Breast epithelium (tissue), 4 donors: ENCODE results near the gene MFAP2. TPM values are rescaled to one million over a fixed set of nuclear protein-coding genes. Genes with fewer than 3 reads are reported as not detected.
A peak's percentile ranks its signal among the peaks of the same experiment; 100 is the strongest.

Source experiments
- DNase-seq, 2 donors: peaks; one replicate each; pipeline ENCODE4 v3.0.0-alpha.2; 2019; ENCODE audit warnings: low spot score in 2 of 2
- H3K27ac ChIP-seq, 2 donors: fragments of 200-600 bp; sonication (generic) in 1 of 2; one replicate each; pipeline ENCODE4 v1.5.1; 2016 to 2019; ENCODE audit warnings: mild to moderate bottlenecking in 1 of 2
- H3K27me3 ChIP-seq, 2 donors: fragments of 200-600 bp; sonication (generic) in 1 of 2; one replicate each; pipeline versions ENCODE4 v1.5.1 to v1.6.0; 2017 to 2019; ENCODE audit warnings: control low read depth in 1 of 2, mild to moderate bottlenecking in 1 of 2
- H3K36me3 ChIP-seq: fragments of 200-600 bp; one replicate; pipeline ENCODE4 v1.5.1; 2019
- H3K4me1 ChIP-seq, 2 donors: fragments of 200-600 bp; sonication (generic); one replicate each; pipeline ENCODE4 v1.5.1; 2016 to 2019; ENCODE audit warnings: control low read depth in 1 of 2
- H3K4me3 ChIP-seq, 3 donors: fragments of 200-600 bp; sonication (generic); 1 replicate in 2 of 3; 2 replicates in 1 of 3; pipeline ENCODE4 v1.5.1; 2016 to 2019; ENCODE audit warnings: mild to moderate bottlenecking in 3 of 3, moderate library complexity in 2 of 3
- H3K9me3 ChIP-seq, 2 donors: fragments of 200-600 bp; sonication (generic) in 1 of 2; one replicate each; pipeline ENCODE4 v1.5.1; 2016 to 2019; ENCODE audit warnings: control low read depth in 1 of 2
- POLR2A ChIP-seq: fragments of 450-650 bp; IDR thresholded peaks from one replicate; pipeline ENCODE4 v1.6.1; 2016; ENCODE audit warnings: antibody characterized with exemption, mild to moderate bottlenecking, moderate library complexity
- POLR2AphosphoS5 ChIP-seq, 3 donors: sonication (generic); formaldehyde crosslinking; IDR thresholded peaks; one replicate each; pipeline ENCODE4 v1.6.1; 2017; ENCODE audit warnings: antibody characterized with exemption in 3 of 3
- intact Hi-C: fragments of 100-400 bp; cut with DNase I; formaldehyde crosslinking; loops from one replicate; pipeline ENCODE4 v1.15.1; 2023; ENCODE audit warnings: low total_unique reads
- total RNA-seq, 3 donors: library from RNA; depleted of rRNA; stranded (reverse); fragments of >200 nt; gene quantifications; one replicate each; pipeline ENCODE4 v1.1.0, GENCODE V29; 2016
- TF ChIP-seq, protein P1 (sequence below), 3 donors: fragments of 450-650 bp; IDR thresholded peaks; one replicate each; pipeline ENCODE4 v1.5.1; 2016 to 2017; ENCODE audit warnings: antibody characterized with exemption in 3 of 3, mild to moderate bottlenecking in 3 of 3, moderate library complexity in 3 of 3

MFAP2 gene
- total RNA-seq, 3 donors from 2014 or later = 4.5 to 40.2 (median 10.8) TPM

DNA sequence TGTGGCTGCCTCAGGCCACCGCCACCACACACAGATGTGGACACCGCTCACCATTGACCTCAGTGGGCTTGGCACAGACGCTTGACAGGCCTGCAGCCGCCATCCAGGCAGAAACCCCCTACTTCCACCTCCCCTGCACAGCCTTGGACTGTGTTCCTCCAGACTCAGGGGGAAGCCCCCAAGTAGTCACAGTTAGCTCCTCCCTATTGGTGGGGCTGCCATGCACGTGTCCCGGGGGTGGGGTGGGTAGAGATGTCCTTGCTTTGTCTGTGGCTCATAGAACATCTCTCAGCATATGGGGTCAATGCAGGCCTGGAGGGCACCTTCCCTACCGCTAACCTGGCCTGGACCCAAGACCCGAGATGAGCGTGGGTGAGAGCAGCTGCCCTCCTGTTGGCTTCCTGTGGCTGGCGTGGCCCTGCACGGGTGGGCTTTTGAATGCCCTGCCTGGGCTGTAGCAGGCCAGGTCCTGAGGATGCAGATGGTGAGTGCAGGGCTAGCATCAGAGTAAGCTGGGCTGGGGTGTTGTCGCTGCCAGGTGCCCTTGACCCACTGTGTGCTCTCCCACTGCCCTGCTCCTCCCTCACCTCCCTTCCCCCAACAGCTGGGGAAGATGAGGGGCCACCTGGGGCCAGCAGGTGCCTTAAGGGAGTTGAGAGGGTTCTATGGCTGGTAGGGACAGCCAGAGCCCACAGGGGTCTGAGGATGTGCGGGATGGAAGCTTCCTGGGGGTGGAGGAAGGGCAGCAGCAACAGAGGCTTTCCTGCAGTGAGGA is 52.5 kb downstream of the MFAP2 start:
- H3K9me3 ChIP-seq = no peaks in the 10 kb centered on the region
- no peak for TF ChIP-seq POLR2AphosphoS5 (IDR thresholded peaks at IDR 0.05)
- TF ChIP-seq, protein P1, sequence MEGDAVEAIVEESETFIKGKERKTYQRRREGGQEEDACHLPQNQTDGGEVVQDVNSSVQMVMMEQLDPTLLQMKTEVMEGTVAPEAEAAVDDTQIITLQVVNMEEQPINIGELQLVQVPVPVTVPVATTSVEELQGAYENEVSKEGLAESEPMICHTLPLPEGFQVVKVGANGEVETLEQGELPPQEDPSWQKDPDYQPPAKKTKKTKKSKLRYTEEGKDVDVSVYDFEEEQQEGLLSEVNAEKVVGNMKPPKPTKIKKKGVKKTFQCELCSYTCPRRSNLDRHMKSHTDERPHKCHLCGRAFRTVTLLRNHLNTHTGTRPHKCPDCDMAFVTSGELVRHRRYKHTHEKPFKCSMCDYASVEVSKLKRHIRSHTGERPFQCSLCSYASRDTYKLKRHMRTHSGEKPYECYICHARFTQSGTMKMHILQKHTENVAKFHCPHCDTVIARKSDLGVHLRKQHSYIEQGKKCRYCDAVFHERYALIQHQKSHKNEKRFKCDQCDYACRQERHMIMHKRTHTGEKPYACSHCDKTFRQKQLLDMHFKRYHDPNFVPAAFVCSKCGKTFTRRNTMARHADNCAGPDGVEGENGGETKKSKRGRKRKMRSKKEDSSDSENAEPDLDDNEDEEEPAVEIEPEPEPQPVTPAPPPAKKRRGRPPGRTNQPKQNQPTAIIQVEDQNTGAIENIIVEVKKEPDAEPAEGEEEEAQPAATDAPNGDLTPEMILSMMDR (IDR thresholded peaks at IDR 0.05) = no peak
- no peak for TF ChIP-seq POLR2A
- no peaks in the 10 kb centered on the region for H3K27me3 ChIP-seq
- no peaks in the 10 kb centered on the region for H3K36me3 ChIP-seq
- H3K27ac ChIP-seq = no peak overlapping the region
- no peak overlapping the region for H3K4me3 ChIP-seq
- intact Hi-C loops = no loop called here
- H3K4me1 ChIP-seq = peaks cover 0 to 5% of the 10 kb centered on the region in 2 donors
- DNase-seq = no peak

DNA sequence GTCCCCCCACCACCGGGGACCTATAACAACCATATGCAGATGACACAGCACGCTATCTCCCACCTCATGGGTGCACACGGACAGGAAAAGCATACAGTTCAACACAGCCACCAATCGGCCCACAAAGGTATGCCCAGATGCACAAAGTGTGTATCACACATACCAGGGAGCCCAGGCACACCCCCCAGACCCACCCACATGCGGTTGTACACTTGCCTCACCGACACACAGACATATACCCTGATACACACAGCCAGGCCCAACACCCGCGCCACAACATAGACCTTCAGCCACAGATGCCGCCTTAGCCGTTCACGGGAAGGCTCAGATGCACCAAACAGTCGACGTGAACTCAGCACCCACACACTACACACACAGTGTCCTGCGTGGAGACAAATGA is 53.2 kb downstream of the MFAP2 start:
- no peak for DNase-seq
- intact Hi-C loops = no loop called here
- H3K4me3 ChIP-seq = no peak overlapping the region

DNA sequence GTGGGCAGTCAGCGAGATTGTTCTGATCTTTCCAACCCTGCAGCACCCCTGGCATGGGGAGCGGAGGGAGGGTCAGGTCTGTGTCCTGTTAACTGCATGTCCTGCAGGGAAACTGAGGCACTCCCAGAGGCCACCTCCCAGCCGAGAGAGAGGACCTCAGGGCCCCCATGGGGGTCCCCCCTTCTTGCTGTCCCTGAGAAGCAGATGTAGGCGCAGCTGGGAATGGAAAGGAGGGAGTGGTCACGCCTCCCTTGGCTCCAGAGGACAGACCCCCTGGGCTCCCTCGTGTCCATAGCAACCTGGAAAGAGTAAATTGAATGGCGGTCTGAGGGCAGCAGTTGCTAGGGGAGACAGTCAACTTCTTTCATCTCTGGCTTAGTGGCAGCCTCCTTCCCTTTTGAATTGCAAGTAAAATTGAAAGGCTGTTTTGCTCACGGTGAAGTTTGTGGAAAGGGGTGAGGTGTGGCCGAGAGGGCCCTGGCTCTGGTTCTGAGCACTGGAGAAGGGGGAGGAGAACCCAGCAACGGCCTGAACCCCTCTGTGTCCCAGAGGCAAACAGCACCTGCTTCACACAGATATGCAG is 53.8 kb downstream of the MFAP2 start:
- DNase-seq = no peak
- Histone ChIP-seq H3K27me3 (no peaks in the 10 kb centered on the region), H3K27ac (peak overlapping the region; percentile 2 to 64), H3K36me3 (no peaks in the 10 kb centered on the region), H3K9me3 (no peaks in the 10 kb centered on the region), H3K4me3 (no peak overlapping the region), H3K4me1 (peaks cover 0 to 9% of the 10 kb centered on the region in 2 donors)
- TF ChIP-seq POLR2AphosphoS5 (IDR thresholded peaks at IDR 0.05) (no peak), POLR2A (no peak)
- TF ChIP-seq, protein P1 (IDR thresholded peaks at IDR 0.05) = no peak
- intact Hi-C loops = no loop called here

More for the DNA sequence above, 53.2 kb downstream of the MFAP2 start:
- Histone ChIP-seq H3K27me3 (no peaks in the 10 kb centered on the region), H3K27ac (no peak overlapping the region), H3K4me1 (peaks cover 0 to 5% of the 10 kb centered on the region in 2 donors), H3K9me3 (no peaks in the 10 kb centered on the region), H3K36me3 (no peaks in the 10 kb centered on the region)
- TF ChIP-seq POLR2AphosphoS5 (IDR thresholded peaks at IDR 0.05) (no peak), POLR2A (no peak)
- TF ChIP-seq, protein P1 (IDR thresholded peaks at IDR 0.05) = no peak

DNA sequence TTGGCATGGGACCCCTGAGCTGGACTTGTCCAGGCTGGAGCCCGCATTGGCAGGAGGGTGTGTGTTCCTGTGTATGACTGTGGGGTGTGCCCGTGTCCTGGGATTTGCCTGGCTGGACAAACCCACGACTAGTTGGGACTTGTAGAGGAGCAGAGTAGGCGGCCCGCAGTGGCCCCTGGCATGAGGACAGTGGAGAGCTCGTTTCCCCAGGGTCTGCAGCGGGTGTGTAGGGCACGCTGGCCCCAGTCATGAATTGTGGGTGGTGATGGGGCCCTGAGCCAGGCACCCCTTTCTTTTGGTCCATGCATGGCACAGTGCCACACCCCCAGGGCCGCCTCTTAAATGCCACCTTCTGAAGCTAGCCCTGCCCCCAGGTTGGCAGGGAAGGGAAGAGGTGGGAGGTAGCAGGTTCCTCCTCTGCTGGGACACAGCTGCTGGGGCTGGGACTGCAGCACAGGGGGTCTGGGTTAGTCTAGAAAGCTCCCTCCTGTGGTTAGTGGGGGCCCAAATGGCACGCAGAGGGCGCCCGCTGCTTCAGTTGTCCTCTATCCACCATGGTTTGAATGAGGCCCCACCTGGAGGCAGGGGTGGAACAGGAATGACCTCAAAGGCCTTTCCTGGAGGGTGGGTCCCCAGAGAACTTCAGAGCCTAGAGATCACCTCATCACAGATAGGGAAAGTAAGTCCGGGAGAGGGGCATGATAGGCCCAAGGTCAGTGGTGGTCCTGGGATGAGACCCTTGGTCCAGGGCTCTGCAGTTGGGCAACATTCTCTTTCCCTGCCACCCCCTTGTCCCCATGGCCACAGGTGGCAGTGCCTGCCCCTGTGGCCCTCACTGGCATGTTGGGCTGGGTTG is 54.6 kb downstream of the MFAP2 start:
- Histone ChIP-seq H3K9me3 (no peaks in the 10 kb centered on the region), H3K27me3 (no peaks in the 10 kb centered on the region), H3K4me1 (peaks cover 0 to 15% of the 10 kb centered on the region in 2 donors), H3K36me3 (no peaks in the 10 kb centered on the region), H3K27ac (peak overlapping the region; percentile 61 to 64), H3K4me3 (no peak overlapping the region)
- intact Hi-C loops = no loop called here
- no peak for TF ChIP-seq POLR2AphosphoS5 (IDR thresholded peaks at IDR 0.05)
- TF ChIP-seq, protein P1 (IDR thresholded peaks at IDR 0.05) = peak in 1 of 3 donors; percentile 8
- TF ChIP-seq POLR2A = no peak
- DNase-seq = peak in 1 of 2 donors; percentile 91
